Hematopoietic multipotent progenitor cell treated with erythropoietin and hydrocortisone succinate and interleukin-3 and kit ligand, for 6 days (in vitro differentiated cells): ENCODE results near the gene SYNJ2.
A peak's percentile ranks its signal among the peaks of the same experiment; 100 is the strongest.

ENCODE experiments used
- DNase-seq: peaks from one replicate; pipeline ENCODE4 v3.0.0-alpha.2; 2015

The SYNJ2 gene

DNA sequence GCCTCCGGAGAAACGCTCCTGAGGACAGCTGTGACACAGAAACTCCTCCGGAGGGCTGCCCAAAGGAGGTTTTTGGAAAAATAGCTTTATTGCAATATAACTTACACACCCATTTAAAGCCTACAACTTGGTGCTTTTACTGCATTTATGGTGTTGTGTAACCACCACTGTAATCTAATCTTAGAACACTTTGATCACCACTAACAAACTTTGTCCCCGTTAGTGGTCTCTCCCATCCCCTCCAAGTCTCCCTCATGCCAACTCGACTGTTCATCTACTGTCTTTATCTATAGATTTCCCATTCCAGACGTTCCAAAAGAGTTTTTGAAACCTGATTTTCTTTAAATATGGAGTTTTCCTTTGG is 62.8 kb downstream of the SYNJ2 start:
- no peak for DNase-seq

DNA sequence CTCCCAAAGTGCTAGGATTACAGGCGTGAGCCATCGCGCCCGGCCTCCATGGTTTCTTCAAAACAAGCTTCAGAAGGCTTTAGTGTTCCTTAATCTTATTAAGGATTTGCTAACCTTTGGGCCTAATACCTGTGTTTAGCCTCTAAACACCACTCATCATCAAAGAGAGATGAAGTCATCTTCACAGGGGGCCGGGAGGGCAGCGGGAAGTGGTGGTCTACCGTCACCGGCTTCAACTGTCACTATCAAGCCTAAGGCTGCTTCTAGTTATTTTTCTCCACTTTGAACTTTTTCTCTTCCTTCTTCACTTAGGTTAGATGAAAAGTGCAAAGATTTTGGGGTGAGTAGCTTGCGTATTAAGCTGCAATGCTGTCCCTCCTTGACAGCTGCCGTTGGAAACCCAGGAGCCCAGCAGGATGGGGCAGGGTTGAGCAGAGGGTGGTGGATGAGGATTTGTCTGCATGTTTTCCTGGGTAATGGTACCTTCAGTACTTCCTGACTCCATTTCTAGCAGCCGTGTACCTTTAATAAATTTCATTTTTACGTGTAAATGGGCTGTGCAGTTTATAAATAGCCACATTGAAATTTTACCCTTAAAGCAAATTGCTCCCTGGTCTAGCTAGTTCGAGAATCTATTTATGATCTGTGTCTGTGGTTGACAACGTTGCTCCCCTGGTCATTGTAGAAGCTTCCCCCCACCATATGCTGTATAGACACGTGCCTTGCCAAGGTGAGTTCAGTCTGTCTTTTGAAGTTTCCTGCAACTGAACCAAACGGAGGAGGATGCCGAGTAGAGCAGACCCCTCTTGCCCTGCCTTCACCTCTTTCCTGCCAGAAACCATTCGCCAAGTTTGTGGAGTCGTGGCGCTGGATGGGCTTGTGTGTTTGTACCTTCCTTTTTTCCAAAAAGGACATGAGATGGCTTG is 64.8 kb downstream of the SYNJ2 start:
- no peak for DNase-seq

DNA sequence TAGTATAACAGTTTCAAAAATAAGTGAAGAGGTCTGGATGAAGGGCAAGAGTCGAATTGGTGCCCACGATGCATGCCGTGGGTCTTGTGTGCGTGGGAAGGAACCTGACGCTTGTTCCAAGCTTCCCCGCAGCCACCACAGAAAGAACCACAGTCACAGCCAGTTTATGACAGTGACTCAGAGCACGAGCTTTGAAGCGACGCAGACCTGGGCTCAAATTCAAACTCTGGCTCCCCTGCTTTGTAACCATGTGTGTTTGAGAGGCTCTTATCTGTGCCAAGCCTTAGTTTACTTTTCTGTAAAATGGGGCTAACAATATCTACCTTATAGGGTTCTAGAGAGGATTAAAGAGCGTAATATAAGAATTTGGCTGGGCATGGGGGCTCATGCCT is 65.5 kb downstream of the SYNJ2 start:
- DNase-seq = no peak

DNA sequence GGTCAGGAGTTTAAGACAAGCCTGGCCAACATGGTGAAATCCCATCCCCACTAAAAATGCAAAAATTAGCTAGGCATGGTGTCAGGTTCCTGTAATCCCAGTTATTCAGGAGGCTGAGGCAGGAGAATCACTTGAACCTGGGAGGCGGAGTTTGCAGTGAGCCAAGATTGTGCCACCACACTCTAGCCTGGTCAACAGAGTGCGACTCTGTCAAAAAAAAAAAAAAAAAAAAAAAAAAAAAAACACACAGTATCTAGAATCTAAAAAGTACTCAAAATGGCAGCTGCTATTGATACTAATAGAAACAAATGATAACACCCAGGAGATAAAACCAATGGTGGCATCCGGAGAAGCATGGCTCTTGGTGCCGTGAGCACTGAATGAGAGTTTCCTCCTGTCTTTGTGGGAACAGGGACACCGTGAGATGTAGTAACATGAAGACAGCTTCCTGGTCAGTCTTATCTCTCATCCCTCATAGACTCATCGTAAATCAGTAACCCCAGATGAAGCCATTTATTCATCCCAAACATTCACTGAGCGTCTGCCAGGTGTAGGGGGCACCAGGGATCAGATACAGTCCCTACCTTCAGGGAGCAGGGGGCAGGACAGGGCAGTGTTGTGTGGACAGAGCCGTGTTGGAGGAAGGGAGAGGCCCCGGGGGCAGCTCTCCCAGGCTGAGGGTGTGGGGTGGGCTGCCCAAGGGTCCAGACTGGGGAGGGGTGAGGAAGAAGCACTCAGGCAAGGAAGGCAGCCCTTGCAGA is 66.1 kb downstream of the SYNJ2 start:
- no peak for DNase-seq

DNA sequence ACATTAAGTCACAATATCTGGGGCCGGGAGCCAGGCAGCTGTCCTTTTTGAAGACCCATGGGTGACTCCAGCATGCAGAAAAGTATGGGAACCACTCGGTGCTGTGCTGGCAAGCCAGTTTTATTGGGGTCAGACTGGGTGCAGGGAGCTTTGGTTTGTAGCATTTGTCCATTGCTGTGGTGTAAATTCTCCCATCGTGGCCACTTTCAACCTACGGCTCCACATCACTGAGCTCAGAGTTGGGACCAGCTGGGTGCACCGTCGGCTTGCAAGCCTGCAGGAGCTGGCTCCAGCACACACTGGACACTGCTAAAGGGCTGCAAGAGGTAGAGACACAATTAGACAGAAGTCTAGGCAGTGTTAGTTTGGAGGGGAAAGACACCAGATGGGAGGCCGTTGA is 66.9 kb downstream of the SYNJ2 start:
- no peak for DNase-seq

DNA sequence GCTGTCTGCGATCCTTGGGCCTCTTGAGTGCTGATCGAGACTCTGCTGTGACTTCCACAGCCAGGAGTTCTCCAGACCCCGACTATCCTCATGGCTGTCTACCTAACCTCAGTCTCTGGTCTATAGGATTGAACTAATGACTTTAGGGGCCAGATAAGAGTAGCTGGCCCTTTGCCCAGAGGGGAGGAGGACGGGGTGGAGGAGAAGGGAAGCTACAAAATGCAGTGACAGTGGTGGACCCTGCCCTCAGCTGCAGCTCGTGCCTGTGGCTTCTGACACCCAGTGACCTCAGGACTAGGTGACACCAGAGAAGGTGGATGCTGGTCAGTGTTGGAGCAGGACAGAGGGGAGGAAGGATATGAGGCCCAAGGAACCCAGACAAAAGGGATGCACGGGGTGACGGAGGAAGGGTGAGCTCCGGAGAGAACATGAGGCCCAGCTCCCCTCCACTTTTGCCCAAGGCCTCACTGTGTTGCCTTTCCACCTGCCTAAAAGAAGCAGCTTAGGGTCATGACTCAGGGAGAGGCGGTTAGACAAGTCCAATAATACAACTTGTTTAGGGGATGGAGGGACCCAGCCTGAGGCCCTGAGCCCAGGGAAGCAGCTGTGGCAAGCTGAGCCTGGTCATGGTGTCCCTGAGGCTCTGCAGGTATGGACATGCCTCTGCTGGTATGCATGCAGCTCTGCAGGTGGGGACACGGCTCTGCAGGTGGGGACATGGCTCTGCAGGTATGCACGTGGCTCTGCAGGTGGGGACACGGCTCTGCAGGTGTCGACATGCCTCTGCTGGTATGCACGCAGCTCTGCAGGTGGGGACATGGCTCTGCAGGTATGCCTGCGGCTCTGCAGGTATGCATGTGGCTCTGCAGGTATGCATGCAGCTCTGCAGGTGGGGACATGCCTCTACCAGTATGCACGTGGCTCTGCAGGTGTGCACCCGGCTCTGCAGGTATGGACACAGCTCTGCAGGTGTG is 67.7 kb downstream of the SYNJ2 start:
- DNase-seq = peak; percentile 79

DNA sequence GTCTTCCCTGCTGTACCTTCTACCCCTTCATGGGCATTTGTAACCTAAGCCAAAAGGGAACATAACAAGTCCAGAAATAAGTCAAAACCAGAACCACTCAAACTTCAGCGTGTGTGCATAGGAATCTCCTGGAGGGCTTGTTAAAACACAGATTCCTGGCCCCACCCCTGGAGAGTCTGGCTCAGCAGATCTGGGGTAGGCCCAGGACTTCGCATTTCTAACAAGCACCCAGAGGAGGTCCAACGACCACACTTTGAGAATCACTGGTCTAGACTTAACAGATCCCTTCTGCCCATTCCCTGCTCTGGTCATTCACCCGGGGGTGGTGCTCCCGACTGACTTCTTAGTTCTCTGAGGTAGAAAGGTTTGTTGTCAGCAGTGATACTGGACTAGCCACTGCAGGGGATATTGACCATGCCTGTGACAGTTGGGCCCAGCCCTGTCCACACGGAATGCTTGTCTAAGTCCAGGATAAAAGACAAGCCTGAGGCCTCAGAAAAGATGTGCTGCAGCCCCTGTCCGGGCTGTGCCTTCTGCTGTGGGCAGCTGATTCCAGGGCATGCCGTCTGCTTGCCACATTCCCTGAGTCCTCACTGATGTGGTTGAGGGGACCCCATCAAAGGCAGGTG is 68.6 kb downstream of the SYNJ2 start:
- no peak for DNase-seq

DNA sequence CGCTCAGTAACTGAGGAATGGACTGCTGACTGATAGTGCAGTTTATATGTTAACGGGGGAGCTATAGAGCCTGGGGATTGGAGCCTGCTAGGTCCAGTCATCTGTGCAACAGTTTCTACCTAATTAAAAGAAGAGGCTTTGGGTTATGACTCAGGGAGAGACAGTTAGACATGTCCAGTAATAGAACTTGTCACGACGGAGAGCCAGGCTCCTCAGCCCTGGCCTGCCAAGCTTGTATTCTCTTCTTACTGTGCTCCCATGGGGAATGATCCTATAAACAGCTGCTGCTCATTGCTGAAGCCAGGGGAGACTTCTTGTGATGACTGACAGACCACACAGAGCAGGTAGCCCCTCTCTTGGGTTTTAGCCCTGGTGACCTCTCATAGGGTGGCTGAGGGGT is 69.3 kb downstream of the SYNJ2 start:
- no peak for DNase-seq

DNA sequence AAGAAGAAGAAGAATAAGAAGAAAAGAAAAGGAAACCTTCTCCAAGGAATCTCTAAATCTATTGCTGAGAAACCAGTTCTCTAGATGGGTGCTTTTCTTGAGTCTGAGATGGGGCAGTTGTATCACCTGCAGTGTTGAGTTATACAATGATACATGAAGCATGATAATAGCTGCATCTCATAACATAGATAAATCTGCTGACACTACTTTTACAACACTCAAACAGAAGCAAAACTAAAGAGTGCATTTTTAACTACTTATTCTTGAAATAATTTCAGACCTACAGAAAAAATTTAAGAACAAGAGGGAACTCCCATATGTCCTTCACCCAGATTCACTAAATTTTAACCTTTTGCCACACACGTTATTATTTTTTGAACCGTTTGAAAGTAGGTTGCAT is 70.3 kb downstream of the SYNJ2 start:
- no peak for DNase-seq

DNA sequence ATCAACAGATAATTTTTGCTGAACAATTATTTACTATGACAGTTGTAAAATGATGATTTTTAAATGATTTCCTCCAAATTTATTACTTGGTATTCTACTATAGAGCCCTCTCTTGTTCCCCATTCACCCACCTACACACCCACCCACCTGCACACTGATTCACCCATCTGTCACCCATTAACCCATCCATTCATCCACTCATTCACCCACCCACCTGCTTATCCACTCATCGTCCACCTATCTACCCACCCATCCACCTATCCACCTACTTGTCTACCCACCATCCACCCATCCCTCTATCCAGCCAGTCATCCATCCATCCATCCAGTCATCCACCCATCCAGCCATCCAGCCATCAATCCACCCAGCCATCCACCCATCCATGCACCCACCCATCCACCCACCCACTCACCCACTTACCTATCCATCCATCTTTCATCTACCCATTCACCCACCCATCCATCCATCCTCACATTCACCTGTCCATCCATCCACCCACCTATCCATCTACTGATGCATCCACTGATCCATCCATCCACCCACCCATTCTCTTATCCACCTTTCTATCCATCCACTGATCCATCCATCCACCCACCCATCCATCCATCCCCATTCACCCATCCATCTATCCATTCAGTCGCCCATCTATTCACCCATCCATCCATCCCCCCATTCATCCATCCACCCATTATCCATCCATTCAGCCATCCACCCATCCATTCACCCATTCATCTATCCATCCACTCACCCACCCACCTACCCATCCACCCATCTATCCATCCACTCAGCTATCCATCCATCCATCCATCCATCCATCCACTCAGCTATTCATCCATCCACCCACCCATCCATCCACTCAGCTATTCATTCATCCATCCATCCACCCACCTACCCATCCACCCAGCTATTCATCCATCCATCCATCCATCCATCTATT is 72.0 kb downstream of the SYNJ2 start:
- no peak for DNase-seq

DNA sequence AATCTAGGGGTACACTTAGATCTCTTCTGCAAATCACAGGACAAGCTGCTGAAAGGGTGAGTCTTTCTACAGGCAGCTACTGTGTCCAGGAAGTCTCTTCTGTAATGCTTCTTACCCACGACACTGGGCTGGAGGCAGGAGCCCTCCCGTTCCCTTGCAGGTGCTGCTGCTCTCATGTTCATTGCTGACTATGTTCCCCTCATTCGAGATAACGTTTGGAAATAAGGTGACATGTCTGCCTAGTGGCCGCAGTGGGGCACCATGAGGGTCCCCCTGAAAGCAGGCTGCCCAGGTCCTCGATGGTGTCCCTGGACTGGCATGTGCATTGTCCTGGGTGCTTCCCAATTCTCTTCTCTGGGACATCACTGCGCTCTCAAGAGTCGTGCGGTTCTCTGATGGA is 74.7 kb downstream of the SYNJ2 start:
- DNase-seq = no peak

DNA sequence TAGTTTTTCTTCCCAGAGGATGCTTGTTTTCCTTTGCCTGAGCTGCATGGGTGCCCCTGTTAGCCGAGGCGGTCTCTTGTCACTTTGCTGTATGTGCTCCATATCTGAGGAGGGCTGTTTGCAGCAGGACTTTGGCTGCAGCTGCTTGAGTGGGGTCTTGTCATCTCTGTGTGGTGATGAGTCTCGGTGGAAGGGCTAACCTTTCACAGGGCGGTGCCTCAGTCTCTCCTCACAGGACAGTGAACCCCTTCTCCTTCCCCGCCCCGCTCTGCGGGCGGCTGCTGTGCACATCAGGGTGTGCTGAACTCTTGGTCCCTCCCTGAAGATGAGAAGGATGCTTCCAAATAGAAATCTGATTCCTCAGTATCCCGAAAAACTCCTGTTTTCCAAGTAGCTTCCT is 75.1 kb downstream of the SYNJ2 start:
- no peak for DNase-seq

DNA sequence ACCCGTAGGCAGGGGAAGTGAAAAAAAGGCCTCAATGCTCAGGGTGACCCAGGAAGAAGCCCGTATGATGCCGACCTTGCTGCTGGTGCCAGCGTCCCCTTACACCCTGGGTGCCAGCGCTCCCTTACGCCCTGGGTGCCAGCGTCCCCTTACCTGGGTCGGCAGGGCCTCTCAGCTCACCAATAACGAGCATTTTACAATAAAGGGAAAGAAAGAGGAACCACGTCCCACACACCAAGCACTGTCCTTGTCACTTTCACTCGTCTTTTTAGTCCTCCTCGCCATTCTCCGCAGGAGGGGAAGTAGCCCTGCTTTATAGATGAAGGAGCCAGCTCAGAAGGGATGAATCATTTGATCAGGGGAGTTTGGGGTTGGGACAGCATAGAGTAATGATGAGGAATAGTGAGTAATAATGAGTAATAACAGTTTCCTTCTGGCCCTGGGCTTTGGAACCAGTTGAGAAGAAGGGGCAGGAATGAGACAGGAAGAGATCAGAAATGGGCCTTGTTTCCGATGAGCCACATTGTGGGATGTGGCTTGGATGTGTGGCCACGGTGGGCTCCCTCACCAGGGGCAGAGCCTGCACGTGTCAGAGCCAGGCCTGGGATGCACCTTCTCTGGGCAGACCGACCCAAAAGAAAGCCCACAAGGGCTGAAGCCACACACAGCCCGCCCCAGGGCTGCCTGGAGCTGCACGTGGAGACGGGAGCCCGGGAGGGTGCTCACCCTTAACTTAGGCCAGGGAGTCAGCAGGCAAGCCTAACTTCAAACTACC is 75.7 kb downstream of the SYNJ2 start:
- no peak for DNase-seq

DNA sequence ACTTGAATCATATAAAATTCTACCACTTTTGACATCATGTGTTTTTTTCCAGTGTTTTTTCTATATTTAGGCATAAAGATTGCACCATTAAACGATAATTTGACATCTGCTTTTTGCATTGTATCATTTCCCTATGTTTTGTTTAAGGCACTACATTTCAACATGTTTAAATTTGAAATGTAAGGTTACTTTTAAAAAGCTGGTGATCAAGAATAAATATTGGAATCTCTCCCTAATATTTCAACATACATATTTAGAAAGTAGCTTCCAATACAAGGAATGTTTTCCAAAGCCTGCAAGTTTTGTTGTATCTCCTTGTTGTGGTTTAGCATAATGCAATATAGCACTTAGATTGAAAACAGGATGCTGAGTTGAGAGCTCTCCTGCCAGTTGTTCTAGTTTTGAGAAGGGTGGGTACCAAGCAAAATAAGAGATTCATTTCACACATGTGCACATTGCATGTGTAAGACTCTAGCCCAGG is 76.5 kb downstream of the SYNJ2 start:
- DNase-seq = no peak

DNA sequence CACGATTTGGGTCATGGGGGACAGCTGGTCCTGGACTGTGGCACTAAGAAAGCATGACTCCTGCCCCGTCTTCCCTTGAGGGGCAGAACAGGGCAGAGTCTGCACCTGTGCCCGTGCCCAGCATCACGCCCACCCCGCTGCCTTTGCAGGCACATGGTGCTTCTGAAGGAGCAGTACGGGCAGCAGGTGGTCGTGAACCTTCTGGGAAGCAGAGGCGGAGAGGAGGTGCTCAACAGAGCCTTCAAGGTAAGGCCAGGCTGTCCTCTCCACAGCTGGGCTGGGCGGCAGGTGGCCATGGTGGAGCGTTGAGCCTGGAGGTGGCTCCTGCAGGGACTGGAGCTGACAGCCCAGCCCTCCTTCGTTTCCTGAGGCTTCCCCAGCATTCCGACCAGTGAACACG is 77.4 kb downstream of the SYNJ2 start:
- DNase-seq = no peak

DNA sequence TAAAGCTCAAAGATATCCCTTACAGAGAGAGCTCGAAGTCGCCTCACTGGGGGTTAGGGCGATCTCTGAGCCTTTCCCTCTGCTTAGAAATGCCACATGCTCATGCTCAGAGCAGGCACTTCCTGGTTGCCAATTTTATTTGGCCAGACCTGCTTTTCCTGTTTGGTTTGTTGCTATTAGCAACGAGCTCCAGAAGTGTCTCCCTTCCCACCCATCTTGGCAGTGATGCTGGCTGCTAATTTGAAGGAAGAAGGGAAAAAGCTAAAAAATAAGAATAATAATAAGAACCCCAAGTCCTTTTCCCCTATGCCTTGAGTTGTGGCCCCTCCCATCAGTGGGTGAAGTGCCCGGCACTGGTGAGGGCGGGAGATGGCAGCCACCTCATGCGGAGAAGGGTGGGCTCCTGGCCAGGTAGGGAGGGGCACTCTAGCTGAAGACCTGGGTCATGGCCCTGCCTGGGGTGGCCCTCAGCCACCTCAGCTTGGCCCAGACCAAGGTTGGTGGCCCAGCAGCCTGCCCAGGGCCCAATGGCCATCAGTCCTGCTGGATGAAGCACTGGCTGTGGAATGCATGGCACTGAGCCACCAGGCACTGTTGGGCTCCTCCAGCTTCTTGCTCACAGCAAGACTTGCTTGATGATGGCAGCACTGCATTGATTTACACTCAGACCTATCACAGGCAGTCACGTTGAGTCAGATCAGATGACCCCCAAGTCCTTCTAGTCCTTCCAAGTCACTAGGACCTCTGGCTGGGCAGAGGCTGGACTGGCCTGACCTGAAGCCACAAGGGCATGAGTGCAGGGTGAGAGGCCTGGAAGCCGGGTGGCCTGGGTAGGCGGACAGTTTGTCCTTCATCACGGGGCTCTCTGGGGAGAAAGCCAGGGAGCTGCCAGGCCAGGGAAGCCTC is 79.0 kb downstream of the SYNJ2 start:
- no peak for DNase-seq

DNA sequence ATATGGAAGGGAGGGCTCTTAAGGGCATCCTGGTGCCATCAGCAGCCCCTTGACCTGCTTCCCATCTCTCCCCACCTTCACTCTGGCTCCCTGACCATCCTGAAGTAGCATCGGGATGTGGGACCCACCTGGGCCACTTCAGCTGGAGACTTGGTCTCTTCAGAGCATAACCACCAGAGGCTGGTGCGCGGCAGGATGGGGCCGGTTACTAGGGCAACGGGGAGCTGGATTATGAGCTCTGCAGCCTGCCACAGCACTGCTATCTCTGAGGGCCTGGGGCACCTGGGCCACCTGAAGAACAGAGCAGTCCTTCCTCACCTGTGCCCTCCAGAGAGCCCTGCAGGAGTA is 79.7 kb downstream of the SYNJ2 start:
- no peak for DNase-seq

DNA sequence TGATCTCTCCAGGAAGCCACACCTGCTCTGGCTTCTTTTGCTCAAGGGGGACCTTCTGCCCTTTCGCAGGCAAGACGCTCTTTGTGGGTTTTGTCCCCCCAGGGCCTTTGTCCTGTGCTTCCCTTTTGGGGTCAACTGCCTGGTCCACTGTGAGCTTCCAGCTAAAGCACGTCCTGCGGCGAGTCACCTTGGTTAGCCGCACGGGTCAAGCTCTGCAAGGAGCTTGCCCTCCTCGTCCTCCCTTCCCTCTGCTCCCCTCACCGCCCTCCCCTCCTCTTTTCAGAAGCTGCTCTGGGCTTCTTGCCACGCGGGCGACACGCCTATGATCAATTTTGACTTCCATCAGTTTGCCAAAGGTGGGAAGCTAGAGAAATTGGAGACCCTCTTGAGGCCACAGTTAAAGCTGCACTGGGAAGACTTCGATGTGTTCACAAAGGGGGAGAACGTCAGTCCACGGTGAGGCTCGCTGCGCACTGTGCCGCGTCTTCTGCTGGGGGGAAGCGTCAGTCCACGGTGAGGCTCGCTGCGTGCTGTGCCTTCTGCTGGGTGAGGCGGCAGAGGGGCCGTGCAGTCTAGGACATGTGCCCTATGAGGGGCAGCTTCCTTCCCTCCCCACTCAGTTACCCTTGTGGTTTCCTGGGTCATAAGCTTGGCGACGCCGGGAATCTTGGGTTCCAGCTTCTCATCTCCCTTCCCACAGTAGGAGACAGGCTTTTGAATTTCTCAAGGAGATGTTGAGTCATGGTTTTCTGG is 80.2 kb downstream of the SYNJ2 start:
- no peak for DNase-seq

DNA sequence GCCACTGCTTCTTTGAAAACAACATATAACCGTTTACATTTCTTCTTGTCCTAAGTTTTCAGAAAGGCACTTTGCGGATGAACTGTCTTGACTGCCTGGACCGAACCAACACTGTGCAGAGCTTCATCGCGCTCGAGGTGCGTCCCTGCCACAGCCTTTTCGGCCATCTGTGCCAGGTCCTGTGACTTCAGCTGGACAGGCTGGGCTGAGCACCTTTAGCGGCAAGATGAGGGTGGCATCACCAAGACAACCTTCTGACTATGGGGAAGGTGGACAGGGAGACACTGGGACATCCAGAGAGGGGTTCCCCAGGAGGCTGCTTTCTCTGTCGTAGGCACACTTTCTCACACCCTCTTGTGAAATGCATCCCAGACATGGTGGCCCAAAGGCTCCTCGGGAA is 82.1 kb downstream of the SYNJ2 start:
- DNase-seq = no peak
